ENCODE results near the gene P2RY14. TPM values are rescaled to one million over a fixed set of nuclear protein-coding genes. Genes with fewer than 3 reads are reported as not detected.

P2RY14 gene
- total RNA-seq, 1 donor from 2014 or later = not detected

DNA sequence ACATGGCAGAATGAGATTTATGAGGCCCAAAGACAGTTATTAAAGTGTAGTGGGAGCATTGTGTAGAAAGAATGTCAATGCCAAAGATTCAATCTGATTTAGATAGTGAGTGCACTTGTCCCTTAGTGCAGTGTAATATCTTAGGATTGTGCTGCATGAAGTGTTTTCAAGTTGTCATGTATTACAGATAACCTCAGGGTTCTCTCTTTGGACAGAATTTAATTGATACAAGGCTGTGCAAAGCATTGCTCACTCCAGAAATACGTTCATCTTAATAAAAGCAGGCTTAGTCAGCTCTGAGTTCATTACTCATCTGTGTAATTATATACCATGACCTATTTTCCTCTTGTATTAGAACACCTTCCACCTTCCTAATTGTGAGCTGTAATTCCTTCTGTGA is 59.3 kb downstream of the P2RY14 start:
- no peak for DNase-seq (ENCODE audit: low spot score, unreplicated experiment)
- Mint-ChIP-seq H3K27me3 (no peaks in the 10 kb centered on the region), H3K36me3 (ENCODE audit: insufficient read depth) (peaks cover 18% of the 10 kb centered on the region), H3K4me3 (ENCODE audit: low read depth) (no peak overlapping the region), H3K9me3 (ENCODE audit: low read depth) (peaks cover 17% of the 10 kb centered on the region), H3K27ac (no peak overlapping the region), H3K4me1 (ENCODE audit: low read depth) (peaks cover 3% of the 10 kb centered on the region)
- TF ChIP-seq, protein P1, sequence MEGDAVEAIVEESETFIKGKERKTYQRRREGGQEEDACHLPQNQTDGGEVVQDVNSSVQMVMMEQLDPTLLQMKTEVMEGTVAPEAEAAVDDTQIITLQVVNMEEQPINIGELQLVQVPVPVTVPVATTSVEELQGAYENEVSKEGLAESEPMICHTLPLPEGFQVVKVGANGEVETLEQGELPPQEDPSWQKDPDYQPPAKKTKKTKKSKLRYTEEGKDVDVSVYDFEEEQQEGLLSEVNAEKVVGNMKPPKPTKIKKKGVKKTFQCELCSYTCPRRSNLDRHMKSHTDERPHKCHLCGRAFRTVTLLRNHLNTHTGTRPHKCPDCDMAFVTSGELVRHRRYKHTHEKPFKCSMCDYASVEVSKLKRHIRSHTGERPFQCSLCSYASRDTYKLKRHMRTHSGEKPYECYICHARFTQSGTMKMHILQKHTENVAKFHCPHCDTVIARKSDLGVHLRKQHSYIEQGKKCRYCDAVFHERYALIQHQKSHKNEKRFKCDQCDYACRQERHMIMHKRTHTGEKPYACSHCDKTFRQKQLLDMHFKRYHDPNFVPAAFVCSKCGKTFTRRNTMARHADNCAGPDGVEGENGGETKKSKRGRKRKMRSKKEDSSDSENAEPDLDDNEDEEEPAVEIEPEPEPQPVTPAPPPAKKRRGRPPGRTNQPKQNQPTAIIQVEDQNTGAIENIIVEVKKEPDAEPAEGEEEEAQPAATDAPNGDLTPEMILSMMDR (IDR thresholded peaks at IDR 0.05; ENCODE audit: unreplicated experiment) = no peak

DNA sequence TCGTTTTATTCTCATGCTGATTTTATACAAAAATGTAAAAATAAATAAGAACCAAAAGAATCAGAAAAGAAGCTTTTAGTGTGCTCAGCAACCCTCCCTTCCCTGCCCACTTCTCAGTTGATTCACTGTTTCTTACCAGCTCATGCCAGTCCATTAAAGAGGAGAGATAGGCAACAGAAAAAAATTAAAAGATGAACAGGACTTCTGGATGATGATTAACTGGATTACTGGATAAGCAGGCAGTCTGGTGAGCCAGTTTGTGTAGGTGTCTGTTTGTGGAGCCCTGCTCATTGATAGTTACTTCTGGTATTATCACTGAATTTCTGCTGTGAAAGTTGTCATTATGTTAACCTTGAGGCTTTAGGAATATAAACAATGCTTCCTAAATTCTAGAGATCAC is 60.2 kb downstream of the P2RY14 start:
- H3K4me3 Mint-ChIP-seq (ENCODE audit: low read depth) = no peak overlapping the region
- H3K4me1 Mint-ChIP-seq (ENCODE audit: low read depth) = peaks cover 3% of the 10 kb centered on the region
- TF ChIP-seq, protein P1 (IDR thresholded peaks at IDR 0.05; ENCODE audit: unreplicated experiment) = no peak
- DNase-seq (ENCODE audit: low spot score, unreplicated experiment) = no peak
- H3K36me3 Mint-ChIP-seq (ENCODE audit: insufficient read depth) = peaks cover 18% of the 10 kb centered on the region
- peaks cover 17% of the 10 kb centered on the region for H3K9me3 Mint-ChIP-seq (ENCODE audit: low read depth)
- H3K27me3 Mint-ChIP-seq = no peaks in the 10 kb centered on the region
- H3K27ac Mint-ChIP-seq = no peak overlapping the region

DNA sequence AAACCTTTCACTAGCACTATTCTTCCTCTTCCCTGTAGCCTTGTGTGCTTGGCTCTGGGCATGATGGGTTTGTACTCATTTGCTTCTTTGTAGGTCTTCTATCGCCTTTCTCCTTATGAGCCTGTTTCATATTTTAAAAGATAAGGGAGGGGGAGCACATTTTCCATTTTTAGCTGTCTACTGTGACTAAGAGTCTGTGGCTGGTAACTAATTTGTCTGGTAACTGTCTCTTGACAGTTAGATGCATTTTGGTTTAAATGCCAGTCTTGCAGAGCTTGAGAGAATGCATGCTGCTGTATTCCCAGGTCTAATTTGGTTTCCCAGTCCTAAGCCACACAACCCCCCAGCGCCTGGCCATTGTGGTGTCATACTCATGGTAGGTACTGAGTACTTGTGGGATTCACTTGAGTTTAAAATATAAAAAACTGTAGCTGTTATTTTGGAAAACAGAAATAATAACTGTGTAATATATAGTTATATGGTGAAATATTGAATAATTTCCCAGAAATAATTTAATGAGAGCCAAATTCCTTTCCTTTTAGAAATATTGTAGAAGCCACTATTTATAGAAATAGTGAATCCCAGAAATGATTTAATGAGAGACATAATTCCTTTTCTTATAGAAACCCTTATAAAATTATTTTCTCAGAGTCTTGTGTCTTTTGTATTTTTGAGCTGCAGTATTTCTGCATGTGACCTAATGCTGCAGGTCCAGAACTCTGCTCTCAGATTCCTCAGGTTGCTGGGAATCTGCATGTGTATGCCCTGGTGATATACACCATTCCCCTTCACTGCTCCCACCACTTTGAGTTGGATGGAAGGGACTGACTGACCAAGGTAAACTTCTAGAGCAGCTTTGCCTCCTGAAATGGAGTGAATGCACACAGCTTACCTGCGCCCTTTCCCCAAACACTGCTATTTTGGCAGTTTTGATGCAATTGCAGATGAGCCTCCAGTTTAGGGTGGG is 61.4 kb downstream of the P2RY14 start:
- Mint-ChIP-seq H3K9me3 (ENCODE audit: low read depth) (peaks cover 11% of the 10 kb centered on the region), H3K27me3 (no peaks in the 10 kb centered on the region), H3K36me3 (ENCODE audit: insufficient read depth) (peaks cover 11% of the 10 kb centered on the region), H3K4me3 (ENCODE audit: low read depth) (no peak overlapping the region), H3K4me1 (ENCODE audit: low read depth) (peaks cover 3% of the 10 kb centered on the region), H3K27ac (no peak overlapping the region)
- TF ChIP-seq, protein P1 (IDR thresholded peaks at IDR 0.05; ENCODE audit: unreplicated experiment) = no peak
- no peak for DNase-seq (ENCODE audit: low spot score, unreplicated experiment)

DNA sequence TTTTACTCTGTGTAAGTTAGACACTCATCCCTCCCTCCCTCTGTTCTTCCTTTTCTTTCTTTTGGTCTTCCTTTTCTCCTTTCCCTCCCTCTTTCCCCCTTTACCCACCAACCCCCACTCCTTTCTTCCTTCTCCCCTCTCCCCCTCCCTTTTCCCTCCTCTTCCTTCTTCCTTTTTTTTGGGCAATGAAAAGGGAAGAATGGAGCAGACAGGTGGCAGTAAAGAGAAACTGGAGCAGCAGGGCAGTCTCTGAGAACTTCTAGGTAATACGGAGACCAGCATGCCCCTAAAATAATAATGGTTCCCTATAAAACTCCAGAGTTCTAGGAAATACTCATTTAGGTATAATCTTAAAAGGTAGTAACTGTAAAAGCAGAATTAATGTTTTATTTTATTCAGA is 63.9 kb downstream of the P2RY14 start:
- Mint-ChIP-seq H3K27me3 (no peaks in the 10 kb centered on the region), H3K9me3 (ENCODE audit: low read depth) (no peaks in the 10 kb centered on the region), H3K27ac (no peak overlapping the region), H3K4me1 (ENCODE audit: low read depth) (peaks cover 12% of the 10 kb centered on the region), H3K36me3 (ENCODE audit: insufficient read depth) (no peaks in the 10 kb centered on the region), H3K4me3 (ENCODE audit: low read depth) (no peak overlapping the region)
- TF ChIP-seq, protein P1 (IDR thresholded peaks at IDR 0.05; ENCODE audit: unreplicated experiment) = no peak
- DNase-seq (ENCODE audit: low spot score, unreplicated experiment) = no peak

DNA sequence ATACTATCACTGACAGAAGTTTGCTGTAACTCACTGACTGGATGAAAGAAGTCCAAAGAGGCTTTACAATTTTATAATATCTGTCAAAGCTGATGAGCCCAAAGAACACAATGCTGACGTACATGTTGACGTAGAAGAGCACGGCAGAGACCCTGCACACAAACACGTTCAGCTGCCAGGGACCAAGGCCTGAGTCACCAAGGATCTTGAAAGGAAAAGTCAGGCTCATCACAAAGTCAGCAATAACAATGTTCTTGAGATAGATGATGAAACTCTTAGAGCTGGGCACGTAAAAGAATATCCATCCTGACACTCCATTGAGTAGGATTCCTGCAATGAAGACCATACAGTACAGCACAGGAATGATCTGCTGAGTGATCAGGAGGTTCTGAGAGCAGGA is 64.5 kb downstream of the P2RY14 start:
- H3K4me1 Mint-ChIP-seq (ENCODE audit: low read depth) = peaks cover 11% of the 10 kb centered on the region
- DNase-seq (ENCODE audit: low spot score, unreplicated experiment) = no peak
- H3K4me3 Mint-ChIP-seq (ENCODE audit: low read depth) = no peak overlapping the region
- no peak overlapping the region for H3K27ac Mint-ChIP-seq
- H3K36me3 Mint-ChIP-seq (ENCODE audit: insufficient read depth) = no peaks in the 10 kb centered on the region
- H3K27me3 Mint-ChIP-seq = no peaks in the 10 kb centered on the region
- H3K9me3 Mint-ChIP-seq (ENCODE audit: low read depth) = no peaks in the 10 kb centered on the region
- TF ChIP-seq, protein P1 (IDR thresholded peaks at IDR 0.05; ENCODE audit: unreplicated experiment) = no peak

Data from progenitor cell of endocrine pancreas (in vitro differentiated cells).